AG09319 (cell line): ENCODE measurements around the gene CELA2B.

Source experiments
- DNase-seq: peaks from one replicate; pipeline ENCODE4 v3.0.0-alpha.2; 2010; ENCODE audit warnings: low read depth; ENCODE audit errors: extremely low read depth
- TF ChIP-seq, protein P1 (sequence below): IDR thresholded peaks from 2 replicates; pipeline ENCODE4 v1.5.1; 2011; ENCODE audit warnings: low read depth, mild to moderate bottlenecking, inconsistent platforms, low read length, moderate library complexity

CELA2B gene

DNA sequence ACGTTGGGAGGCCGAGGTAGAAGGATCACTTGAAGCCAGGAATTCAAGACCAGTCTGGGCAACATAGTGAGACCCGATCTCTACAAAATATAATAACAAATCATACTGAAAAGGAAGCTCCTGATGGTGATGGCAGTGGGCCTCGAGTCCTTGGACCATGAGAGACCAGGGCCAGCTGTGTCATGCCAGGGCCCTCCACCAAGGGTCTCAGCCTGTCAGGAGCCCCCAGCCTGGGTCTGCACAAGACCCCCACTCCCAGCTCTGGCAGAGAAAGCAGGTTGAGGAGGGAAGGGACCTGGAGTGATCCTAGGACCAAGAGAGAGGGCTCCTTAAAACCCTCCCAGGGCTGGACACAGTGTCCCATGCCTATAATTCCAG, 44.3 kb upstream of the CELA2B start:
- TF ChIP-seq, protein P1, sequence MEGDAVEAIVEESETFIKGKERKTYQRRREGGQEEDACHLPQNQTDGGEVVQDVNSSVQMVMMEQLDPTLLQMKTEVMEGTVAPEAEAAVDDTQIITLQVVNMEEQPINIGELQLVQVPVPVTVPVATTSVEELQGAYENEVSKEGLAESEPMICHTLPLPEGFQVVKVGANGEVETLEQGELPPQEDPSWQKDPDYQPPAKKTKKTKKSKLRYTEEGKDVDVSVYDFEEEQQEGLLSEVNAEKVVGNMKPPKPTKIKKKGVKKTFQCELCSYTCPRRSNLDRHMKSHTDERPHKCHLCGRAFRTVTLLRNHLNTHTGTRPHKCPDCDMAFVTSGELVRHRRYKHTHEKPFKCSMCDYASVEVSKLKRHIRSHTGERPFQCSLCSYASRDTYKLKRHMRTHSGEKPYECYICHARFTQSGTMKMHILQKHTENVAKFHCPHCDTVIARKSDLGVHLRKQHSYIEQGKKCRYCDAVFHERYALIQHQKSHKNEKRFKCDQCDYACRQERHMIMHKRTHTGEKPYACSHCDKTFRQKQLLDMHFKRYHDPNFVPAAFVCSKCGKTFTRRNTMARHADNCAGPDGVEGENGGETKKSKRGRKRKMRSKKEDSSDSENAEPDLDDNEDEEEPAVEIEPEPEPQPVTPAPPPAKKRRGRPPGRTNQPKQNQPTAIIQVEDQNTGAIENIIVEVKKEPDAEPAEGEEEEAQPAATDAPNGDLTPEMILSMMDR: no peak
- no peak for DNase-seq

DNA sequence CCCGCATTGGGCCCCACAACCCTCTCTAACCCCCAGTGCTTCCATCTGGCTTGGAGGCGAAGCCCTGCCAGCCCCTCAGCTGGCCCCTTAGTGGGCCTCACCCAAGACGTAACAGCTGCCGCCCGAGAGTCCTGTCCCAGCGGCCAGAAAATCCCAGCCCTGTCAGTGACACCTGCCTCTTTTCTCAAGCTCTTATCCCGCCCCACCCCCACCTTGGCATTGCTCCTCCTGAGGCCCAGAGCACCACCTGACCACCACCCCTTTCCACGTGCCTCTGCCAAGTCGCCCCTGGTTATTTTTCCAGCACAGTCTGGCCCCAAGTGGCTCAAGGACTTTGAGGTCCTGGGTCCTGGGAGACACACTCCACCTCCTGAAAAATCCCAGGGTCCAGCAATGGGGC, 43.6 kb upstream of the CELA2B start:
- TF ChIP-seq, protein P1: no peak
- no peak for DNase-seq

DNA sequence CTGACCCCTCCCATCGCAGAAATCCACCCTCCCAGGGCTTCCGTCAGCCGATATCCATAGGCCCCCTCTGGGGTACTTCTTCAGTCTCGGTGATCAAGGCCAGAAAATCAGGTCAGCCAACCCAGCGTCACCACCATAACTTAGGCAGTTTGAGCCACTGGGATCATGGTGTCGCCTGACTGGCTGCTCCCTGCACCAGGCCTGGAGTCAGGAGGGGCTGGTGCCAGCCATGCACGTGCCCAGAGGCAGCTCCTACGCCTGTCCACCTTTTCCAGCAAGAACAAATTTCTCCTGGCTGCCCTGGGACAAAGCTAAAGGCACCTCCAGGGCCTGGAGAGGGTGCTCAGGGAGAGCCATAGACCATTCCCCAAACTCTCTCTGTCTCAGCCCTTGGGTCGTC, 42.4 kb upstream of the CELA2B start:
- DNase-seq: no peak
- TF ChIP-seq, protein P1: no peak

DNA sequence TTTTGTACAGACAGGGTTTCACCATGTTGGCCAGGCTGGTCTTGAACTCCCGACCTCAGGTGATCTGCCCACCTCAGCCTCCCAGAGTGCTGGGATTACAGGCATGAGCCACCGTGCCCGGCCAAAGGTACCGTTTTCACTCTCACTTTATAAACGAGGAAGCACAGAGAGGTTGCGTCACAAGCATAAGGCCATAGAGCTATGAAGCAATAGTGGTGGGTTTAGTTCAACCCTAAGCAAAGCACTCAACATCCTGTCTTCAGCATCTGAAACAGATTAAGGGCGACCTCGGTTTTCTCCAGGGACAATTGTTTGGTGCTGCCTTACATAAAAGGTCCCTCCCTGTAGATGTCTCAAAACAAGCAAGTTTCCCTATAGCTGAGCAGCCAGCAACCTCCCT, 41.2 kb upstream of the CELA2B start:
- DNase-seq: peak; percentile 70

DNA sequence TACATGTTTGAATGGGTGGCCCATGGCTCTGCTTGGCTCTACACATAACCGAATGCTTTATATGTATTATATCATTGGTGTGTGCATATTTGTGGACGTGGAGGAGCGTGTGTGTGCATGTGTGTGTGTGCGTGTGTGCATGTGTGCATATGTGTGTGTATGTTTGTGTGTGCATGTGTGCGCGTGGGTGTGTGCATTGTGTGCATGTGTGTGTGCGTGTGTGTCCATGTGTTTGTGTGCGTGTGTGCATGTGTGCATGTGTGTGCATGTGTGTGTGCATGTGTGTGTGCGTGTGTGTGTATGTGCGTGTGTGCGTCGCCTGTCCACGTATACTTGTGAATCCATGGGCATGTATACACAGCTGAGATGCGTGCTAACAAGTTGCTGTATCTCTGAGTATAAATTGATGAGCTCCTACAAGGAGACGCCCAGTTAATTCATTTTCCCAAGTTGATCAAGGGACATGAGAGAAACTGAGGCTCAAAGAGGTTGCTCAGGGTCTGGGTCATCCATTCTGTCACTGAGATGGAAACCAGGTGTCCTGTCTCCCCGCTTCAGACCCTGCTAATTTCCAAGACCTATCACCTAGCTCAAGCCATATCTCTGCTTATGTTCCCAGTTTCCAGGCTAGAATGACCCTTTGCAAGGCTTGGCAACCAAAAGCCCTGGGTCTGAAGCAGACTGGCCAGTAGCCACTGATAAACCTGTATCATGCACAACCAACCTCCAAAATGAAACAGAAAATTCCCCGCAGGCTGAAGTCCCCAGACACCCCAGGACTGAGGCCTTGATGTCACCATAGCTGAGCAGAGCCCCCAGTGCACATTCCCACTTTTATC, 40.4 kb upstream of the CELA2B start:
- no peak for DNase-seq
- TF ChIP-seq, protein P1: no peak

DNA sequence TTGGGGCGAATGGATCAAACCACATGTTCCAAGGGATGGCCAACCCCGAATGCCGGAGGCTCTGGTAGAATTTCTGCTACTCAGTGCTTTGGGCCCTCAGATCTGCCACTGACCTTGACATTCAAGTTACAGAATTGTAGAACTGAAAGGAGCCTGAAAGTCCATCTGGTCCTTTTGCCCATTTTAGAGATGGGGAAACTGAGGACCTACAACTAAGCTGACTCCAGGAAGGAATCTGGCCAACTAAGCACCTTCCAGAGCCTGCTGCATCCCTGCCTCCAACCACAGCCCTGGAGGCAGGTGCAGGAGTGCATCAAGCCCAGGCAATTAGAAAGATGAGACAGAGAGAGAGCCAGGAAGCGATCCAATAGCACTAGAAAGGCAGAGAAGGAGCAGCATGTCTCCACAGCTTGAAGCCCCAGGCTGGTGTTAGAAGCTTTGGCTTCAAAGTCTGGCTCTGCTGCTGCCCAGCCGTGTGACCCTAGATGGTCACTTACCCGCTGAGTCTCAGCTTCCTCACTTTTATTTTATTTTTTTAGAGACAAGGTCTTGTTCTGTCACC, 38.9 kb upstream of the CELA2B start:
- no peak for DNase-seq
- TF ChIP-seq, protein P1: no peak

DNA sequence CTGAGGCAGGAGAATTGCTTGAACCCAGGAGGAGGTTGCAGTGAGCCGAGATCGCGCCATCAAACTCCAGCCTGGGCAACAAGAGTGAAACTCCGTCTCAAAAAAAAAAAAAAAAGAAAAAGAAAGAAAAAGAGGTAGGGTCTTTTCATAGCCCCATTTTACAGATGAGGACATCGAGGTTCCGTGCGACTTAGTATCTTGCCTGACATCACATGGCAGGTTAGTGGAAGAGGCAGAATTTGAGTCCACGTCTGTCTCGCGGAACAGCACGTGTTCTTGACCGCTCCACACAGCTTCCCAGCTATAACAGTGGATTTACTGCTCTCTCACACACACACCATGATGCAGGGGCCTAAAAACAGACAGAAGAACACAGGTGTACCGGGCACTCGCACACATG, 36.6 kb upstream of the CELA2B start:
- no peak for DNase-seq
- TF ChIP-seq, protein P1: no peak

DNA sequence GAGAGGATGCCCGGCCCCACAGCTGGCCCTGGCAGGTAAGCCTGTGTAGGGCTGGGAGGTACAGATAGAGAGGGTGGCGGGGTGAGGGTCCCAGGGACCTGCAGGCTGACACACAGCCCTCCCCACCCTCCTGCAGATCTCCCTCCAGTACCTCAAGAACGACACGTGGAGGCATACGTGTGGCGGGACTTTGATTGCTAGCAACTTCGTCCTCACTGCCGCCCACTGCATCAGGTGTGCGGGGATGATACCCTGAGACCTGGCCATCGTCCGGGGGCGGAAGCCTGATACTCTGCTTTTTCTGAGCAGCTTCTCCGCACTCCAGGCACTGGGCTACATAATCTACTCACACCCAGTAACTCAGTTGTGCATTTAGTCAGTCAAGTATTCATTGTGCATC, 35.5 kb upstream of the CELA2B start:
- TF ChIP-seq, protein P1: no peak
- no peak for DNase-seq
